ENCODE measurements around the gene GHR.
"Not testable (repeated sequence)": the region's sequence is repeated elsewhere in the genome, so short reads cannot be mapped to it uniquely, and the experiment has no call there.

The GHR gene

DNA sequence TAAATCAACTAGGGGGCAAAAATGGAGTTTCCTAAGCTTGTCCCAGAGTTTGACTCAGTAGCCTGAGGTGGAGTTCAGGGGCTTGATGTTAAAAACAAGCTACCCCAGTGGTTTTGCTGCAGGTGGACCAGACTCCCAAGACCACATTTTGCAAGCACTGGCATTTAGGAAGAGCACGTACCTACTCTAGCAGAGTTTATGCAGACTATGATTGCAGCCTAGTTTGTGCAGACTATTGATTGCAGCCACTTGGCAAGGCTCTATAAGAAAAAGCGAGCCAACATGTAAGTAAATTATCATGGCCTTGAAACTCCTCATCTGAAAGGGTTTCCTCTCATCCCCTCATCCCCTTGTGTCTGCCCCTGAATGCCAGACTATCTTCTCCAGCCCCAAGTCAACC, 231.4 kb downstream of the GHR start:
- Histone ChIP-seq H3K36me3 (ENCODE audit: insufficient read depth, low read length) (no peaks in the 10 kb centered on the region), H3K9ac (ENCODE audit: low read depth, low read length) (no peak overlapping the region), H3K4me1 (ENCODE audit: insufficient read depth, low read length) (peaks cover 4% of the 10 kb centered on the region; the same call in 1 of the 2 replicates), H3K9me3 (ENCODE audit: control insufficient read depth, insufficient read depth, low read length) (no peaks in the 10 kb centered on the region)

GRCh38 chr5:42655982-42656650, 232.9 kb downstream of the GHR start:
- H3K9me3 ChIP-seq (ENCODE audit: control insufficient read depth, insufficient read depth, low read length), result no peaks in the 10 kb centered on the region
- H3K4me1 ChIP-seq (ENCODE audit: insufficient read depth, low read length), result peaks cover 4% of the 10 kb centered on the region; the same call in 1 of the 2 replicates
- no peaks in the 10 kb centered on the region for H3K36me3 ChIP-seq (ENCODE audit: insufficient read depth, low read length)
- no peak overlapping the region for H3K9ac ChIP-seq (ENCODE audit: low read depth, low read length)

GRCh38 chr5:42656651-42657015, 233.4 kb downstream of the GHR start:
- no peaks in the 10 kb centered on the region for H3K36me3 ChIP-seq (ENCODE audit: insufficient read depth, low read length)
- no peaks in the 10 kb centered on the region for H3K9me3 ChIP-seq (ENCODE audit: control insufficient read depth, insufficient read depth, low read length)
- H3K9ac ChIP-seq (ENCODE audit: low read depth, low read length), result no peak overlapping the region
- H3K4me1 ChIP-seq (ENCODE audit: insufficient read depth, low read length), result peaks cover 4% of the 10 kb centered on the region; the same call in 1 of the 2 replicates

DNA sequence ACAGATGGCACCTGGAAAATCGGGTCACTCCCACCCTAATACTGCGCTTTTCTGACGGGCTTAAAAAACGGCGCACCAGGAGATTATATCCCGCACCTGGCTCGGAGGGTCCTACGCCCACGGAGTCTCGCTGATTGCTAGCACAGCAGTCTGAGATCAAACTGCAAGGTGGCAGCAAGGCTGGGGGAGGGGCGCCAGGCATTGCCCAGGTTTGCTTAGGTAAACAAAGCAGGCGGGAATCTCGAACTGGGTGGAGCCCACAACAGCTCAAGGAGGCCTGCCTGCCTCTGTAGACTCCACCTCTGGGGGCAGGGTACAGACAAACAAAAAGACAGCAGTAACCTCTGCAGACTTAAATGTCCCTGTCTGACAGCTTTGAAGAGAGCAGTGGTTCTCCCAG, 236.6 kb downstream of the GHR start:
- not testable (repeated sequence) for H3K9ac ChIP-seq (ENCODE audit: low read depth, low read length); H3K4me1 ChIP-seq (ENCODE audit: insufficient read depth, low read length); H3K9me3 ChIP-seq (ENCODE audit: control insufficient read depth, insufficient read depth, low read length); H3K36me3 ChIP-seq (ENCODE audit: insufficient read depth, low read length)

DNA sequence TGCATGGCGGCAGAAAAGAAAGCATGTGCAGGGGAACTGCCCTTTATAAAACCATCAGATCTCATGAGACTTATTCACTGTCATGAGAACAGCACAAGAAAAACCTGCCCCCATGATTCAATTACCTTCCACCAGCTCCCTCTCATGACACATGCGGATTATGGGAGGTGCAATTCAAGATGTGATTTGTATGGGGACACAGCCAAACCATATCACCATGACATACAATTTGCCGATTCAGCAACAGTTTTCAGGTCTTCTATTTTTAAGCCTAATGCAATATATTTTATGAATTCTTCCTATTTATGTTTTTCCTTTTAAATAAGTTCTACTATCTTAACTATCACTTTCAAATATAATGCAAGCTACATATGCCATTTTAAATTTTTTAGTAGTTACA, 242.6 kb downstream of the GHR start:
- no peaks in the 10 kb centered on the region for H3K9me3 ChIP-seq (ENCODE audit: control insufficient read depth, insufficient read depth, low read length)
- H3K36me3 ChIP-seq (ENCODE audit: insufficient read depth, low read length), result no peaks in the 10 kb centered on the region
- H3K4me1 ChIP-seq (ENCODE audit: insufficient read depth, low read length), result no peaks in the 10 kb centered on the region
- H3K9ac ChIP-seq (ENCODE audit: low read depth, low read length), result no peak overlapping the region

- Histone ChIP-seq H3K9ac (ENCODE audit: low read depth, low read length) (no peak overlapping the region), H3K36me3 (ENCODE audit: insufficient read depth, low read length) (no peaks in the 10 kb centered on the region), H3K4me1 (ENCODE audit: insufficient read depth, low read length) (no peaks in the 10 kb centered on the region), H3K9me3 (ENCODE audit: control insufficient read depth, insufficient read depth, low read length) (no peaks in the 10 kb centered on the region)
Measured at GRCh38 chr5:42666869-42667268, 243.6 kb downstream of the GHR start.

- Histone ChIP-seq H3K9me3 (ENCODE audit: control insufficient read depth, insufficient read depth, low read length) (no peaks in the 10 kb centered on the region), H3K9ac (ENCODE audit: low read depth, low read length) (no peak overlapping the region), H3K4me1 (ENCODE audit: insufficient read depth, low read length) (no peaks in the 10 kb centered on the region), H3K36me3 (ENCODE audit: insufficient read depth, low read length) (no peaks in the 10 kb centered on the region)
Measured at GRCh38 chr5:42668254-42668653, 245.0 kb downstream of the GHR start.

DNA sequence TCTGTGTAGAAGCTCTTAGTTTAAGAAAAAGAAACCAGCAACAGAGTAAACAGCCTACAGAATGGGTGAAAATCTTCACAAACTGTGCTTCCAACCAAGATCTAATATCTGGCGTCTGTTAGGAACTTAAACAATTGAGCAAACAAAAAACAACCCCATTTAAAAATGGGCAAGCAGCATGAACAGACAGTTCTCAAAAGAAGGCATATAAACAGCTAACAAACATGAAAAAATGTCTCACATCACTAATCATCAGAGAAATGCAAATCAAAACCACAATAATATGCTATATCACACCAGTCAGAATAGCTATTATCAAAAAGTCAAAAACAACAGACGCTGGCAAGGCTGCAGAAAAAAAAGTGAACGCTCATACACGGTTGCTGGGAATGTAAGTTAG, 249.7 kb downstream of the GHR start:
- Histone ChIP-seq H3K9ac (ENCODE audit: low read depth, low read length) (no peak overlapping the region), H3K9me3 (ENCODE audit: control insufficient read depth, insufficient read depth, low read length) (no peaks in the 10 kb centered on the region), H3K36me3 (ENCODE audit: insufficient read depth, low read length) (no peaks in the 10 kb centered on the region), H3K4me1 (ENCODE audit: insufficient read depth, low read length) (no peaks in the 10 kb centered on the region)

GRCh38 chr5:42675602-42676001, 252.4 kb downstream of the GHR start:
- Histone ChIP-seq H3K36me3 (ENCODE audit: insufficient read depth, low read length) (no peaks in the 10 kb centered on the region), H3K4me1 (ENCODE audit: insufficient read depth, low read length) (no peaks in the 10 kb centered on the region), H3K9me3 (ENCODE audit: control insufficient read depth, insufficient read depth, low read length) (no peaks in the 10 kb centered on the region), H3K9ac (ENCODE audit: low read depth, low read length) (no peak overlapping the region)

DNA sequence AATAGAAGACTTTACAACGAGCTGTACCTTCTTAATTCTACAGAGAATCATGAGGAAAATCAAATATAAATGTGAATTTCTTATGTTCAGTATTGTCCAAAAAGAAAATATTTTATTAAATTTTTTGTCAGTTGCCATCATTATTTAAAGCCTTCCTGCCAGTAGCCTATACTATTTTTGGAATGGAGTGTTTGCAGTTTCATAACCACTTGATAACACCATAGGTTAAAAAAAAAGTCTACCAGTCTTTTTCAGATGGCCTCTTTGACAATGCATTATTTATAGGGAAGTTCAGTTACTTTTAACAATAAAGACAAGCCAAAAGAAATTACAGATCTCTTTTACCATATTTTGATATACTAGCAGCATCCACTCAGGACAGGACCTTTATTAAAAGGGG, 253.1 kb downstream of the GHR start:
- no peak overlapping the region for H3K9ac ChIP-seq (ENCODE audit: low read depth, low read length)
- H3K36me3 ChIP-seq (ENCODE audit: insufficient read depth, low read length), result no peaks in the 10 kb centered on the region
- H3K4me1 ChIP-seq (ENCODE audit: insufficient read depth, low read length), result no peaks in the 10 kb centered on the region
- H3K9me3 ChIP-seq (ENCODE audit: control insufficient read depth, insufficient read depth, low read length), result no peaks in the 10 kb centered on the region

DNA sequence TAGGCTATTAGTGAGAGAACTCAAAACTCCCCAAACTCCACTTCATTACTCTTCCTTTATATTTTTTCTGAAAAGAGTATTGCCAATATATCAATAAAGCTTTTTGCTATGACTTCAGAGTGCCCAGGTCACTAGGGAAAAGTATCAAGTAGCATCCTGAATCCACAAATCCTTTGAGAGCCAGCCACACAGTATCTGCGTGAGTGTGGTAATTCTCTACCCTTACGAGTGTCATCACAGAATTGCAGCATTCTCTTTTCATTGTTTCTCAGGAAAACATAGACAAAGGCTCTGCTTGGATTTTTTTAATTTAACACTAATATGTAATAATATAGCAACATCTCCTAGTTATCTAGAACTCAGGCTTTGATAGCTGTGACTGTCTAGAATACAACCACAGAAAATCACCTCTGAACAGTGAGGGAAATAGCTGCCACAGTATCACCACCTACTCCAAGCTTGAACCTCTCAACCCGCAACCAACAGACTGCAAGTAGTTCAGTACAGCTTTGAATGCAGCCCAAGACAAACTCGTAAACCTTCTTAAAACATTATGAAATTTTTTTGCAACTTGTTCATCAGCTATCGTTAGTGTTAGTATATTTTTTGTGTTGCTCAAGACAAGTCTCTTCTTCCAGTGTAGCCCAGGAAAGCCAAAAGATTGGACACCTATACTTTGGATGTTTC, 254.1 kb downstream of the GHR start:
- Histone ChIP-seq H3K9ac (ENCODE audit: low read depth, low read length) (no peak overlapping the region), H3K9me3 (ENCODE audit: control insufficient read depth, insufficient read depth, low read length) (no peaks in the 10 kb centered on the region), H3K4me1 (ENCODE audit: insufficient read depth, low read length) (no peaks in the 10 kb centered on the region), H3K36me3 (ENCODE audit: insufficient read depth, low read length) (no peaks in the 10 kb centered on the region)

DNA sequence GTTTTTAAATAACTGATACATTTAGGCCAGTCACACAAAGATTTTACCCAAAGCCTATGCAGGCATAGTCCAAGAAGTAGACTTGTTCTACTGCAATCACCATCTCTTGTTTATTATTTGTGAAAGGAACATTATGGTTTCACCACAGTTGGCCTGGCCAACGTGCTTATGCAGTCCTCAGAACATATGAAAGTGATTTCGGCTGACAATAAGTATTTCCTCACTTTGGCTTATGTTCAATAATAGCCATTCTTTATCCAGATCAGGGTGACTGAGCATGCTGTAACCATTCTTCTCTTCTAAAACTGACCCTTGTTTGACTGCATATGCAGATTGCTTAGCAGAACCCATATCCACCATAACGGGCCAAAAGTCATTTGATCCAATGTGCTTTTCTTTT, 256.8 kb downstream of the GHR start:
- Histone ChIP-seq H3K36me3 (ENCODE audit: insufficient read depth, low read length) (no peaks in the 10 kb centered on the region), H3K9ac (ENCODE audit: low read depth, low read length) (no peak overlapping the region), H3K4me1 (ENCODE audit: insufficient read depth, low read length) (no peaks in the 10 kb centered on the region), H3K9me3 (ENCODE audit: control insufficient read depth, insufficient read depth, low read length) (no peaks in the 10 kb centered on the region)

- not testable (repeated sequence) for H3K4me1 ChIP-seq (ENCODE audit: insufficient read depth, low read length); H3K9me3 ChIP-seq (ENCODE audit: control insufficient read depth, insufficient read depth, low read length); H3K36me3 ChIP-seq (ENCODE audit: insufficient read depth, low read length); H3K9ac ChIP-seq (ENCODE audit: low read depth, low read length)
Measured at GRCh38 chr5:42685078-42685477, 261.8 kb downstream of the GHR start.

DNA sequence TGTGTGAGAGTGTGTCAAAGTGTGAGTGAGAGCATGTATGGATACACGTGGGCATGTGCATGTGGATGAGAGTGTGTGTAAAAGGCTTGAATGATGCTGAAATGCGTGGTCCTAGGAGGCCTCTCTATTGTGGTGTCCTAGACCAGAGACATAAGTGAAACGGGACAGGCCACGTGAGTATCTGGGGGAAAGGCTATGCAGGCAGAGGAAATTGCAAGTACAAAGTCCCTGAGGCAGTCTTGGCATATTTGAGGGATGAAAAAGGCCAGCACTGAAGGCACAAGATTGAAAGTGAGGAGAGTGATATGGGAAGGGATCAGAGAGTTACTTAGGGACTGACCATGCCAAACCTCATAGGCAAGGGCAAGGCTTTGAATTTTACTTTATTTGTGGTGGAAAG, 266.2 kb downstream of the GHR start:
- Histone ChIP-seq H3K9me3 (ENCODE audit: control insufficient read depth, insufficient read depth, low read length) (no peaks in the 10 kb centered on the region), H3K4me1 (ENCODE audit: insufficient read depth, low read length) (no peaks in the 10 kb centered on the region)

GRCh38 chr5:42691413-42691937, 268.2 kb downstream of the GHR start:
- no peaks in the 10 kb centered on the region for H3K4me1 ChIP-seq (ENCODE audit: insufficient read depth, low read length)
- H3K9me3 ChIP-seq (ENCODE audit: control insufficient read depth, insufficient read depth, low read length), result no peaks in the 10 kb centered on the region
- no peak overlapping the region for H3K9ac ChIP-seq (ENCODE audit: low read depth, low read length)
- H3K36me3 ChIP-seq (ENCODE audit: insufficient read depth, low read length), result no peaks in the 10 kb centered on the region

More for the DNA sequence above, 266.2 kb downstream of the GHR start:
- H3K9ac ChIP-seq (ENCODE audit: low read depth, low read length), result no peak overlapping the region
- H3K36me3 ChIP-seq (ENCODE audit: insufficient read depth, low read length), result no peaks in the 10 kb centered on the region

Measured in ES-I3 (cell line).